ENCODE data around the gene GORASP2. TPM values are rescaled to one million over a fixed set of nuclear protein-coding genes. Genes with fewer than 3 reads are reported as not detected.

The GORASP2 gene
- total RNA-seq, 1 experiment from 2014 or later: 97.7 TPM

DNA sequence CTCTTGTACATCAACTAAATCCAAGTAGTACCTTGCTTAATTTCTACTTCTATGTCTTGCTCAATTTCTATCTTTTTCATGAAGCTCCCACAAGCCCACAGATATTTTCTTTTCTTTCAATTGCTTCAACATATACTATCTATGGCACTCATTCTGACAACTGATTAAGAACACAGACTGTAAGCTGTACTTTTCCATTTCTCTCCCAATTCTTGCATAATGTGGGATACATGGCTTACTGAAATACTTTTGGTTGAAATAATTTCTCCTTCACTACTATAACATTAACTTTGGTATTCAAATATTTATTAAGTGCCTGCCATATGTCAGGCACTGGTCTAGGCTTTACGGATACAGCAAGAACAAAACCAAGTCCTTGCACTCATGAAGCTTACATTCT, 84.8 kb downstream of the GORASP2 start:
- H3K27ac Mint-ChIP-seq: peak overlapping the region in 1 of 3 experiments; percentile 23; a peak in 1 of 7 replicates
- WGBS (ENCODE audit: extremely low coverage, insufficient read length, low lambda C conversion rate): no CpG with 5 or more reads among the region's 1 CpG

More for the DNA sequence above, 84.8 kb downstream of the GORASP2 start:
- H2BK5ac ChIP-seq (ENCODE audit: insufficient read length, low read length): no peak overlapping the region
- H3K23me2 ChIP-seq (ENCODE audit: insufficient read length, low read depth, low read length, poor library complexity, severe bottlenecking): no peaks in the 10 kb centered on the region
- no peaks in the 10 kb centered on the region for H3K27me3 ChIP-seq (ENCODE audit: insufficient read depth, low read length)
- H3K23ac ChIP-seq (ENCODE audit: insufficient read length, low read depth, low read length): no peak overlapping the region
- no peaks in the 10 kb centered on the region for H3K79me1 ChIP-seq (ENCODE audit: insufficient read depth, low read depth, low read length, poor library complexity, severe bottlenecking)
- no peak overlapping the region for H3K4ac ChIP-seq (ENCODE audit: low read depth, low read length)
- H2BK120ac ChIP-seq (ENCODE audit: low read depth, low read length, poor library complexity, severe bottlenecking): no peak overlapping the region
- no peak overlapping the region for H4K91ac ChIP-seq (ENCODE audit: insufficient read length, low read depth, low read length)
- no peak overlapping the region for H2AK5ac ChIP-seq (ENCODE audit: insufficient read length, low read length)
- H2BK20ac ChIP-seq (ENCODE audit: low read depth, low read length, poor library complexity, severe bottlenecking): no peak overlapping the region
- no peak overlapping the region for H3K18ac ChIP-seq (ENCODE audit: insufficient read length, low read depth, low read length)
- H3K56ac ChIP-seq (ENCODE audit: insufficient read length, low read depth, low read length): no peak overlapping the region
- no peak overlapping the region for H3K4me2 ChIP-seq (ENCODE audit: insufficient read depth, insufficient read length, low read length)
- H2BK15ac ChIP-seq (ENCODE audit: low read depth, low read length): no peak overlapping the region
- DNase-seq: no peak
- H3K9me3 ChIP-seq (ENCODE audit: control insufficient read depth, low read depth, low read length): no peaks in the 10 kb centered on the region
- H3K14ac ChIP-seq (ENCODE audit: insufficient read depth, low read length): no peak overlapping the region
- no peak overlapping the region for H2BK12ac ChIP-seq (ENCODE audit: insufficient read length, low read depth, low read length)
- H4K20me1 ChIP-seq (ENCODE audit: control insufficient read depth, insufficient read depth, insufficient read length): no peaks in the 10 kb centered on the region
- H3K79me2 ChIP-seq (ENCODE audit: insufficient read depth, low read length): no peaks in the 10 kb centered on the region
- Mint-ChIP-seq H3K9me3 (no peaks in the 10 kb centered on the region), H3K27me3 (ENCODE audit: low read depth) (no peaks in the 10 kb centered on the region), H3K4me1 (no peaks in the 10 kb centered on the region), H3K36me3 (ENCODE audit: insufficient read depth in 1 of 3, low read depth in 3 of 3) (peaks cover 12 to 39% (median 22%) of the 10 kb centered on the region in 3 experiments; a peak in 6 of 7 replicates), H3K4me3 (no peak overlapping the region)
- no peak overlapping the region for H2AFZ ChIP-seq (ENCODE audit: low read length)
- H4K5ac ChIP-seq (ENCODE audit: insufficient read length, low read depth, low read length): no peak overlapping the region
- TF ChIP-seq, protein P1, sequence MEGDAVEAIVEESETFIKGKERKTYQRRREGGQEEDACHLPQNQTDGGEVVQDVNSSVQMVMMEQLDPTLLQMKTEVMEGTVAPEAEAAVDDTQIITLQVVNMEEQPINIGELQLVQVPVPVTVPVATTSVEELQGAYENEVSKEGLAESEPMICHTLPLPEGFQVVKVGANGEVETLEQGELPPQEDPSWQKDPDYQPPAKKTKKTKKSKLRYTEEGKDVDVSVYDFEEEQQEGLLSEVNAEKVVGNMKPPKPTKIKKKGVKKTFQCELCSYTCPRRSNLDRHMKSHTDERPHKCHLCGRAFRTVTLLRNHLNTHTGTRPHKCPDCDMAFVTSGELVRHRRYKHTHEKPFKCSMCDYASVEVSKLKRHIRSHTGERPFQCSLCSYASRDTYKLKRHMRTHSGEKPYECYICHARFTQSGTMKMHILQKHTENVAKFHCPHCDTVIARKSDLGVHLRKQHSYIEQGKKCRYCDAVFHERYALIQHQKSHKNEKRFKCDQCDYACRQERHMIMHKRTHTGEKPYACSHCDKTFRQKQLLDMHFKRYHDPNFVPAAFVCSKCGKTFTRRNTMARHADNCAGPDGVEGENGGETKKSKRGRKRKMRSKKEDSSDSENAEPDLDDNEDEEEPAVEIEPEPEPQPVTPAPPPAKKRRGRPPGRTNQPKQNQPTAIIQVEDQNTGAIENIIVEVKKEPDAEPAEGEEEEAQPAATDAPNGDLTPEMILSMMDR (conservative IDR thresholded peaks at IDR 0.05): no peak
- H3T11ph ChIP-seq (ENCODE audit: low read length): no peak overlapping the region
- H4K8ac ChIP-seq (replicated peaks; ENCODE audit: insufficient read length, low read depth, low read length): no peak overlapping the region
- no peak overlapping the region for H3K27ac ChIP-seq (ENCODE audit: insufficient read length, low read depth, low read length)
- H3K4me1 ChIP-seq (ENCODE audit: insufficient read depth, low read length): no peaks in the 10 kb centered on the region
- H3K9ac ChIP-seq (ENCODE audit: extremely low read depth, insufficient read length, low read length): no peak overlapping the region

Measured in H9 (cell line).